AG09309 (cell line): ENCODE results near the gene DOK4.

Experiments used
- DNase-seq: peaks from one replicate; pipeline ENCODE4 v3.0.0-alpha.2; 2010; ENCODE audit warnings: low read depth
- H3K4me3 ChIP-seq: 2 replicates; pipeline ENCODE4 v1.5.1; 2011; ENCODE audit warnings: mild to moderate bottlenecking, low read depth, low read length, moderate library complexity; ENCODE audit not compliant: control insufficient read depth
- CTCF ChIP-seq: IDR thresholded peaks from 2 replicates; pipeline ENCODE4 v1.5.1; 2011; ENCODE audit warnings: mild to moderate bottlenecking, low read depth, low read length, inconsistent platforms; ENCODE audit not compliant: insufficient read depth, control insufficient read depth; ENCODE audit errors: missing control alignments

The DOK4 gene

GRCh38 chr16:57477531-57478202 lies 8.6 kb downstream of the DOK4 start:
- no peak overlapping the region for H3K4me3 ChIP-seq
- no peak for TF ChIP-seq CTCF
- no peak for DNase-seq

GRCh38 chr16:57476546-57477410 lies 9.5 kb downstream of the DOK4 start:
- DNase-seq, result no peak
- no peak for TF ChIP-seq CTCF
- no peak overlapping the region for H3K4me3 ChIP-seq

GRCh38 chr16:57475711-57476339 lies 10.5 kb downstream of the DOK4 start:
- DNase-seq, result no peak

GRCh38 chr16:57474671-57475661 lies 11.3 kb downstream of the DOK4 start:
- DNase-seq, result no peak
- H3K4me3 ChIP-seq, result no peak overlapping the region
- no peak for TF ChIP-seq CTCF

More at GRCh38 chr16:57475711-57476339, 10.5 kb downstream of the DOK4 start:
- peak; percentile 47 for TF ChIP-seq CTCF
- H3K4me3 ChIP-seq, result no peak overlapping the region

GRCh38 chr16:57473906-57474305 lies 12.4 kb downstream of the DOK4 start:
- TF ChIP-seq CTCF, result no peak
- no peak for DNase-seq
- H3K4me3 ChIP-seq, result no peak overlapping the region
